ENCODE measurements around the gene NAV1.
A peak's percentile ranks its signal among the peaks of the same experiment; 100 is the strongest.

Gene NAV1

DNA sequence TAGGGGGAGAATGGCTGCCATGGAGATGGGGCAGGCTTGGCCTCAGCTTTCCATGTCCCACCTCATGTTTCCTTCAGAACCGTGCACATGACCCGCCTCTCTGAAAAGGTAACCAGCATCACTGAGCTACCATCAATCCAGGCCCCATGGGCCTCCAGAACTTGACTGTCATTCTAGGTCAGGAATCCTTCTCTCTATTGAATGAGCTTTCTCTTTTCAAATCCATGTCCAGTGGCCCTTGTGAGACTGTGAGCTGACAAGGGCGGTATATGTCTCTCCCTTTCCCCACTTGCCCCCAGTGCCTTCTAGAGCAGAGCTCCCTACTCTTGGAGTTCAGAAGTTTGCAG is 36.4 kb upstream of the NAV1 start:
- Histone ChIP-seq H3K27ac (no peak overlapping the region), H3K9ac (no peak overlapping the region), H4K20me1 (peaks cover 12% of the 10 kb centered on the region), H3K4me1 (peaks cover 31% of the 10 kb centered on the region), H3K36me3 (peaks cover 14% of the 10 kb centered on the region; the same call in 1 of the 2 replicates), H3K9me3 (no peaks in the 10 kb centered on the region), H3K4me2 (no peak overlapping the region), H3K27me3 (no peaks in the 10 kb centered on the region), H3K4me3 (no peak overlapping the region)
- no peak for TF ChIP-seq Cebpa-rat (IDR thresholded peaks at IDR 0.05)

DNA sequence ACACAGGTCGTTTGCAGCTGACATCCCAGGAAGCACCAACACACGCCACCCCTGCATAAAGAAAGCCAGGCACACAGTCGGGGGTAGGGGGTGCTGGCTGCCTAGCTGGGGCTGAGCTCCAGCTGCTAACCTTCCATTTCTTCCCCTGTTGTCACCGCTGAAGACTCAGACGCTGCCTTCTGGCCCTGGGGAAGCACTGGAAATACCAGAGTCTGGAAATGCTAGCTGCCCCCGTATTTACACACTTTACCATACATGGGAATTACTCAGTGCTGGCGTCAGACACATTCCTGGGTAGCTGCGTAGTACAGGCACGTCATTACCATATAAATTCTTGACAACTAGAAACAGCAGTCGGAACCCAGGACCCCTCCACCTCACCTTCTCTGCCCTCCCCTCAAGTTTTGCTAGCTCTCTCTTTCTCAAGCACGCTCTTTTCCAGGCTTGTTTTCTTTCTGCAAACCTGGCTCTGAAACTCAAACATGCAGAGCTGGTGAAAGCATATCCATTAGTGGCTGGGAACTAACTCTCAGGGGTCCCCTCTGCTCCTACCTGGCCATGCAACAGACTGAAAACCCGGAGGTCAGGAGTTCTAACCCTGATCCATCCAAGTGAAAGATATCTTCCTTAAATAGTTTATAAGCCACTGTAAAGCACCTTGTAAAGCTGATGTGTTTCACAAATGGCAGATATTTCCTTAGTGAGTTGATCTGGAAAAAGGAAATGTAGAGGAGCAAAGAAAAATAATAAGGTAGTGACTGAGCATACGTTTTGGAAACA is 35.3 kb upstream of the NAV1 start:
- Histone ChIP-seq H3K4me1 (peaks cover 37% of the 10 kb centered on the region), H3K36me3 (peaks cover 6% of the 10 kb centered on the region; the same call in 1 of the 2 replicates), H3K9ac (no peak overlapping the region), H3K27ac (no peak overlapping the region), H3K9me3 (no peaks in the 10 kb centered on the region), H3K4me3 (no peak overlapping the region), H3K4me2 (peak overlapping the region; percentile 22; the same call in 1 of the 2 replicates), H4K20me1 (peaks cover 7% of the 10 kb centered on the region), H3K27me3 (no peaks in the 10 kb centered on the region)
- TF ChIP-seq Cebpa-rat (IDR thresholded peaks at IDR 0.05), result no peak

DNA sequence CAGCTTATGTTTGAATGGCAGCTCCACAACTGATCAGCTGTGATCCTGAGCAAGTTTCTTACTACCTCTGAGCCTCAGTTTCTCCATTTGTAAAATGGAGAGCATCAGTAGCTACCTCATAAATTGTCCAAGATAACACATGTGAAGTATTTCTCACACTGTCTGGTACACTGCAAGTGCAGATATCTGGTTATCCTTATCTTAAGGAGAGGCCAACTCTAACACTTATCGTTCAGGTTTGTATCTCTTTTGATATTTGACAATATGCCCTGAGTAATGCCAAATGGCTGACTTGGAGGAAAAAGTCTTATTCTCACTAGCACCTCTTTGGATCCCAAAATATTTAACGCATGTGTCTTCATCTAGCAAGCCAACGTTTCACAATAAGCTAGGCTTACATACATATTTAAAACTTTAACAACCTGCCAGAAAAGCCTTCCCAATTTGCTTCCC is 34.7 kb upstream of the NAV1 start:
- TF ChIP-seq Cebpa-rat (IDR thresholded peaks at IDR 0.05), result no peak
- Histone ChIP-seq H3K4me3 (no peak overlapping the region), H4K20me1 (peaks cover under 1% of the 10 kb centered on the region; the same call in 1 of the 2 replicates), H3K4me2 (no peak overlapping the region), H3K4me1 (peaks cover 37% of the 10 kb centered on the region), H3K27me3 (no peaks in the 10 kb centered on the region), H3K27ac (no peak overlapping the region), H3K9me3 (no peaks in the 10 kb centered on the region), H3K9ac (no peak overlapping the region), H3K36me3 (peaks cover under 1% of the 10 kb centered on the region; the same call in 1 of the 2 replicates)

DNA sequence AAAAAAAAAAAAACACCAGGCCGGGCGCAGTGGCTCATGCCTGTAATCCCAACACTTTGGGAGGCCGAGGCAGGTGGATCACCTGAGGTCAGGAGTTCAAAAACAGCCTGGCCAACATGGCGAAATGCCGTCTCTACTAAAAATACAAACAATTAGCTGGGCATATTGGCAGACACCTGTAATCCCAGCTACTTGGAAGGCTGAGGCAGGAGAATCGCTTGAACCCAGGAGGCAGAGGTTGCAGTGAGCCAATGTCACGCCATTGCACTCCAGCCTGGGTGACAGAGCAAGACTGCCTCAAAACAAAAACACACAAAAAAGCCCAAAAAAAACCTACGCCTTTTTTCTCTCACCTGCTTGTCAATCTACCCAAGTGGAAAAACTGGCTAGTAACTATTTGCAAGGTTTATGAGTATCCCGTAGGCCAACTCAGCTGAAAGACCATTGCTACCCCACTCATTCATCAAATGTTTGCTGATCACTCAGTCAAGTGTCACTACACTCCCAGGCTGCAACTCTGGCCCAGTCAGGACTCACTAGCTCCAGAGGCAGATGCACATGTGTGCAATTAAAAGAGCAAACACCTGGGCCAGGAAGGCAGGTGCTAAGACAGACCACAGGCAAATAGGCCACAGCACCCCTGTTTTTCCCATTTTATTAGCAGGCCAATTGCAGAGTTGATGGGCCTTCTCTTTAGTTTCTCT is 34.0 kb upstream of the NAV1 start:
- peak overlapping the region; percentile 96 for H3K4me2 ChIP-seq
- no peaks in the 10 kb centered on the region; the same call in 1 of the 2 replicates for H4K20me1 ChIP-seq
- TF ChIP-seq Cebpa-rat (IDR thresholded peaks at IDR 0.05), result no peak
- H3K9me3 ChIP-seq, result no peaks in the 10 kb centered on the region
- H3K36me3 ChIP-seq, result no peaks in the 10 kb centered on the region
- peak overlapping the region; percentile 39; the same call in 1 of the 2 replicates for H3K27ac ChIP-seq
- no peaks in the 10 kb centered on the region for H3K27me3 ChIP-seq
- no peak overlapping the region for H3K4me3 ChIP-seq
- H3K4me1 ChIP-seq, result peaks cover 37% of the 10 kb centered on the region
- 0 out of 2 replicates have a peak overlapping the region, but pooled peaks have one; percentile 76 for H3K9ac ChIP-seq

DNA sequence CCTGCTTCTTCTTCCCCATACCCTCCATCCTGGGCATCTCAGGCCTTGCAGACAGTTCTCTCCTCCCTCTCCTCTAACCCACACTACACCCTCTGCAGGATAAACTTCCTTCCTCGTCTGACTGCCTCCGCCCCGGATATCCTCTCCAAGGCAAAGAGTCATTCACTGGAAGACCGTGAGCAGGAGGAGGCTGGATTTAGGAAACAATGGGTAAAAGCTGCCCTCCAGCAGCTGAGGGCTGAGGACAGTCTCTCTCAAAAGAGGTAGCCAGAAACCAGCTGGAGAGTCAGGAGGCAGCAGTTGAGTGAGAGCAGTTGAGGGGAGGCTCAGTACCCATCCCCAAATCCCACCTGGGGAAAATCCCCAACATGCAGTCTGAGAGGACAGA is 33.4 kb upstream of the NAV1 start:
- peak overlapping the region; percentile 77; the same call in 1 of the 2 replicates for H3K4me3 ChIP-seq
- H3K4me2 ChIP-seq, result peak overlapping the region; percentile 96
- no peaks in the 10 kb centered on the region for H3K9me3 ChIP-seq
- no peaks in the 10 kb centered on the region for H3K36me3 ChIP-seq
- no peaks in the 10 kb centered on the region for H3K27me3 ChIP-seq
- H4K20me1 ChIP-seq, result no peaks in the 10 kb centered on the region
- H3K4me1 ChIP-seq, result peaks cover 37% of the 10 kb centered on the region
- TF ChIP-seq Cebpa-rat (IDR thresholded peaks at IDR 0.05), result no peak
- peak overlapping the region; percentile 39 for H3K27ac ChIP-seq
- peak overlapping the region; percentile 76; the same call in 1 of the 2 replicates for H3K9ac ChIP-seq

DNA sequence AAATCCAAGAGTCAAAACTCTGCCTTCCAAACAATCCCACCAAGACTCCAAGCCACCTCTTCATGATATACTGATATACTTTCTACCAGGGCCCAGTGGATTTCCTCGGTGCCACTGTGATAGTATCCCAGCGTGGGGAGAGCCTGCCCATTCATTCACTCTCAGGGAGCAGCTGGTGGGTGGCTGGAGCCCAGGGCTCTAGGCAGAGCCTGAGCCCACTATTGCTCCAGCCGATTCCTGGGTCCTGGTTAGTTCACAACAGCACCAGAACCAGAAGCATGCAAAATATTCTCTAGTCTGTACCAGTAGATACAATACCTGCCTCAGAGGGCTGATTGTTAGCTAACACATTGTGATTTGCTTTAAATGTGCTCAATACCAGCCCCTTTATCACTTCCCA is 32.8 kb upstream of the NAV1 start:
- Histone ChIP-seq H3K4me2 (peak overlapping the region; percentile 96), H3K9ac (peak overlapping the region; percentile 76), H3K4me3 (peak overlapping the region; percentile 77), H4K20me1 (no peaks in the 10 kb centered on the region), H3K4me1 (peaks cover 39% of the 10 kb centered on the region), H3K9me3 (no peaks in the 10 kb centered on the region), H3K27me3 (no peaks in the 10 kb centered on the region), H3K36me3 (no peaks in the 10 kb centered on the region), H3K27ac (peak overlapping the region; percentile 86)
- no peak for TF ChIP-seq Cebpa-rat (IDR thresholded peaks at IDR 0.05)

DNA sequence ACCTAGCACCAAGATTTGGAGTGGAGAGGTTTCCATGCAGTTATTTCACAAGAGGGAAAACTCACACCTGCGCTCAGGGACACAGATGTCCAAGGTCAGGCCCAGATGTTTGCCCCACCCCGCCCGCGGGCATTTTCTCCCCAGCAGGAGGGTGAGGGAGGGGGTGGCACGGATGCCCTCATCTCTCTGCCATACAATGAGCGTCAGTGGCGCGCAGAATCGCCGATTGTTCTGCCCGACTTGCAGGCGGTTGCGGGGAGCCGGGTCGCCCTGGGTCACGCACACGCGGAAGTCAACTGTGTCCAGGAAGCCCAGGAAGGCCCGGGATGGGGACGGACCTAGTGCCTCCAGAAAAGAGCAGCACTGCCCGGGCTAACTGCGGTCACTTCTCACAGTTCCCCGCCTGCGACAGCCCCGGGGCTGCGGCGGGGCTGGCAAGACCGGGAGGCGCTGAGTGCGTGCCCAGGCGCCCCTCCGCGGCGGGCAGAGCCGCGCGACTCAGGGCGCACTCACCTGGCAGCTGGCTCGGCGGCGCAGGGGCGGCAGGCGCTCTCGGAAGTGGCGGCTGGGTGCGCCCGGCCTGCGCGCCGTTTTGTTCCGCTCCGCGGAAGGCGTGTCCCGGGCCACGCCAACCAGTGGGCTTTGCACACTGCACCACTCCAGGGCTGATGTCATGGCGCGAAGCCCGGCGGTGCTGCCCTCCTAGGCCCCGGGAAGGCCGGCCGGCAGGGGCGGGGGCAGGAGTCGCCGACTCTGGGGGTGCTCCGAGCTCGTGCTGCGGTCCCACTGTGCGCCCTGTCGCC is 32.2 kb upstream of the NAV1 start, which contains the start of gene CSRP1:
Gene CSRP1 (minus strand): TSS at position 567 of the 803 bp plus-strand sequence. CDS start 10,820 bp downstream, outside the sequence.
- TF ChIP-seq Cebpa-rat (IDR thresholded peaks at IDR 0.05), result no peak
- H3K9me3 ChIP-seq, result no peaks in the 10 kb centered on the region
- peak within 1 kb of the TSS; percentile 77 for H3K4me3 ChIP-seq
- peak within 1 kb of the TSS; percentile 86 for H3K27ac ChIP-seq
- H3K4me2 ChIP-seq, result peak within 1 kb of the TSS; percentile 96
- H3K9ac ChIP-seq, result peak within 1 kb of the TSS; percentile 76
- H3K27me3 ChIP-seq, result no peaks in the 10 kb centered on the region
- no peaks in the 10 kb centered on the region for H4K20me1 ChIP-seq
- peaks cover 46% of the 10 kb centered on the region for H3K4me1 ChIP-seq
- H3K36me3 ChIP-seq, result no peaks in the 10 kb centered on the region

DNA sequence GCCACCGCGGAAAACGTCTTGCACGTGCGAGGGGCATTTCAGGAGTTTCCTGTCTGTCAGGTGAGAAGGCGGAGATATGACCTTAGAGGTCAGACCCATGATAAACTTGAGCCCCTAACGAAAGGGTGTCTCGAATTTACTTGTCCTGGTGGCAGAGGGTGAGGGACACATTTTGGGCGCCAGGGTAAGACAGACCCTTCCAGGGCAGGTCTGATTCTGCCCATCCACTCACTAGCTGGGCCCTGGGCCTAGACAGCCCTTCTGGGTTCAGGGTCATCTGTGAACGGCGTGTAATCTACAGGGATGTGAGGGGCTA is 31.6 kb upstream of the NAV1 start:
- Histone ChIP-seq H3K4me2 (peak overlapping the region; percentile 96), H3K9me3 (no peaks in the 10 kb centered on the region), H3K4me1 (peaks cover 52% of the 10 kb centered on the region), H3K27ac (peak overlapping the region; percentile 86), H3K4me3 (peak overlapping the region; percentile 77), H3K9ac (peak overlapping the region; percentile 76), H4K20me1 (no peaks in the 10 kb centered on the region), H3K36me3 (no peaks in the 10 kb centered on the region), H3K27me3 (no peaks in the 10 kb centered on the region)
- TF ChIP-seq Cebpa-rat (IDR thresholded peaks at IDR 0.05), result no peak

DNA sequence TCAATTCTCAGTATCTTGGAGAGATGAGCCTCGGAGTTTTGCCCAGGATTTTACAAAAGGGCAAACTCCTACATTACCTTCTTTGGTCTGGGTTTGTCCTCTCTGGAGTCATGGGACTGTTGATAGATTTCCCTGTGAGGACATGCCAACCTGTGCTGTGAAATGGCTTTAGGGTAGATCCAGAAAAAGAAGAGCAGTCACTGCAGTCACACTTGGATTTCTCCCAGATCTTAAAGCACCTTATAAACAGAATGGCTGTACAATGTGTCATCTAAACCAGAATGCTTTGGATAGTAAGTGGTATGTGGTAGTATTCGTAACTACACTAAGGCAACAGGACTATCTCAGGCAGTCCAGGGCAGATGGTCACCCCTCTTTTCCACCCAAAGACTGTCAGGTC is 30.1 kb upstream of the NAV1 start:
- Histone ChIP-seq H3K27me3 (no peaks in the 10 kb centered on the region), H3K4me3 (no peak overlapping the region), H3K4me2 (no peak overlapping the region), H3K4me1 (peaks cover 50% of the 10 kb centered on the region), H4K20me1 (no peaks in the 10 kb centered on the region), H3K9ac (no peak overlapping the region), H3K36me3 (no peaks in the 10 kb centered on the region), H3K27ac (no peak overlapping the region), H3K9me3 (no peaks in the 10 kb centered on the region)
- TF ChIP-seq Cebpa-rat (IDR thresholded peaks at IDR 0.05), result no peak
